HepG2 (cell line): ENCODE data around the gene ZNF770. TPM values are rescaled to one million over a fixed set of nuclear protein-coding genes. Genes with fewer than 3 reads are reported as not detected.

ENCODE experiments used
- HOXA9 ChIP-seq: sonication (generic); formaldehyde crosslinking; IDR thresholded peaks from 2 replicates; pipeline ENCODE4 v1.8.1; 2022; ENCODE audit warnings: missing genetic modification reagents, mild to moderate bottlenecking, moderate library complexity, borderline replicate concordance
- MYC ChIP-seq: sonication (generic); formaldehyde crosslinking; IDR thresholded peaks from 2 replicates; pipeline ENCODE4 v1.9.0; 2021; ENCODE audit warnings: missing genetic modification reagents, borderline replicate concordance
- NCOA2 ChIP-seq: sonication (generic); formaldehyde crosslinking; IDR thresholded peaks from 2 replicates; pipeline ENCODE4 v1.8.0; 2022; ENCODE audit warnings: inconsistent platforms
- ZEB1 ChIP-seq: IDR thresholded peaks from 2 replicates; pipeline ENCODE4 v1.6.1; 2012; ENCODE audit warnings: mild to moderate bottlenecking, low read depth, inconsistent platforms; ENCODE audit not compliant: insufficient replicate concordance
- ZNF232 ChIP-seq: sonication (generic); formaldehyde crosslinking; IDR thresholded peaks from 2 replicates; pipeline ENCODE4 v1.4.0; 2020; ENCODE audit warnings: missing genetic modification reagents, borderline replicate concordance
- polyA plus RNA-seq, 8 experiments: library from polyadenylated mRNA; depleted of rRNA in 3 of 8; stranded (reverse) in 7 of 8; unstranded in 1 of 8; fragments of >200 nt; fragmentation: Illumina TruSeq in 4 of 8; extraction: Trizol in 4 of 8; gene quantifications; 2 replicates each; pipeline versions ENCODE4 v1.2.1 to v1.2.3, GENCODE V29; 2011 to 2016; ENCODE audit warnings: low read depth in 4 of 8, missing spikeins in 1 of 8, mixed read lengths in 1 of 8; ENCODE audit not compliant: insufficient read depth in 1 of 8
- total RNA-seq, 5 experiments: library from RNA; depleted of rRNA; stranded (reverse); fragments of >200 nt; fragmentation: Illumina TruSeq; extraction: Trizol; gene quantifications; 2 replicates each; pipeline ENCODE4 v1.2.3, GENCODE V29; 2016; ENCODE audit warnings: low read depth in 1 of 5
- TF ChIP-seq, protein P1 (sequence below): sonication (generic); formaldehyde crosslinking; IDR thresholded peaks from 2 replicates; pipeline ENCODE4 v1.5.0; 2020; ENCODE audit warnings: mild to moderate bottlenecking, missing genetic modification reagents, borderline replicate concordance
- TF ChIP-seq, protein P2 (sequence below): sonication (generic); formaldehyde crosslinking; IDR thresholded peaks from 2 replicates; pipeline ENCODE4 v1.4.0; 2020; ENCODE audit warnings: missing genetic modification reagents
- TF ChIP-seq, protein P3 (sequence below): IDR thresholded peaks from 2 replicates; pipeline ENCODE4 v1.6.1; 2016; ENCODE audit warnings: low read depth, control low read depth
- TF ChIP-seq, protein P4 (sequence below): sonication (generic); formaldehyde crosslinking; IDR thresholded peaks from 2 replicates; pipeline ENCODE4 v1.4.0; 2020; ENCODE audit warnings: missing genetic modification reagents, borderline replicate concordance

The ZNF770 gene
- total and polyA plus RNA-seq, 2 of the 13 experiments (the other 11 are each of a cell fraction or from before 2014, with no cell fraction given): 15.5 to 33.1 TPM

DNA sequence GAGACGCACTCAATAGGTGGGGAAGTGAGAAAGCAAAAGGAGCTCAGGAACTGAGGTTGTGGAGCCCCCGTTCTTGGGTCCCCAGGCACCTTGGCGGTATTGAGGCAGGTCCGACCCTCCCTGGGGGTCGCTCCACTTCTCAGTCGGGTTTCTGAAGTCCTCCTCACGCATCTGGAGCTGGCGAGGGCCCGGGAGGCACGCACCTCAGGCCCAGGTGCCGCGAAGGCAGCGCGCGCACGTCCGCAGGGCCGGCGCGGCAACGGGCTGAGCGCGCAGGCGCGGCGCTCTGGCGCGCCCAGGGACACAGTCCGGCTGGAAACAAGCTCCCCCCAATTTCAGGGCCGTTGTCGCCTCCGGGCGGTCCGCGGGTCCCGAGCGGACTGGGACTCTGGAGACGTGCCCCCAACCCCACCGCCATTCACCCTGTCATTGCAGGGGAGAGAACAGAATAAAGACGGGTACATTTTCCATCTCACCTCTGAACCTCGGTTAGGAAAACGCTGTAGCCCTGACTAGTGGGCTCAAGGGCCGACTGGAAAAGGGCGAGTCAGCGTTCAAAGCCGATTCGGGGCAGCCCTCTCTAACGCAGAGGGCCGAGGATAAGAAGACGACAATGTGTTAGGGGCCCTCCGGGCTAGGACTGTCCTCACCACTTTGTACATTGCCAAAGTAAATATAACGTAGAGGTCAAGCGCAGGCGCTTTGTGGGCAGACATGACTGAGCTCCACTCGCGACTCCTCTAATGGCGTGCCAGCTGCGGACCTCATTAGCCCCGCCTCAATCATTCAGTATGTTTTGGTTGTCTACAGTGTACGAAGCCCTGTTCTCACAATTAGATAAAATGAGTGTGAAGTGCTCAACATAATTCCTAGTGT lies at the start of gene ZNF770 (continued):
- TF ChIP-seq, protein P1, sequence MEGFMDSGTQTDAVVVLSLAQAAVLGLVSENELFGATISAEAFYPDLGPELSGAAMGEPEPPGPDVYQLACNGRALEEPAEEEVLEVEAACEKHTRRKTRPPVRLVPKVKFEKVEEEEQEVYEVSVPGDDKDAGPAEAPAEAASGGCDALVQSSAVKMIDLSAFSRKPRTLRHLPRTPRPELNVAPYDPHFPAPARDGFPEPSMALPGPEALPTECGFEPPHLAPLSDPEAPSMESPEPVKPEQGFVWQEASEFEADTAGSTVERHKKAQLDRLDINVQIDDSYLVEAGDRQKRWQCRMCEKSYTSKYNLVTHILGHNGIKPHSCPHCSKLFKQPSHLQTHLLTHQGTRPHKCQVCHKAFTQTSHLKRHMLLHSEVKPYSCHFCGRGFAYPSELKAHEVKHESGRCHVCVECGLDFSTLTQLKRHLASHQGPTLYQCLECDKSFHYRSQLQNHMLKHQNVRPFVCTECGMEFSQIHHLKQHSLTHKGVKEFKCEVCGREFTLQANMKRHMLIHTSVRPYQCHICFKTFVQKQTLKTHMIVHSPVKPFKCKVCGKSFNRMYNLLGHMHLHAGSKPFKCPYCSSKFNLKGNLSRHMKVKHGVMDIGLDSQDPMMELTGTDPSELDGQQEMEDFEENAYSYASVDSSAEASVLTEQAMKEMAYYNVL: 0 out of 2 replicates have a peak, but pooled peaks have one; percentile 43
- TF ChIP-seq ZEB1: peak; percentile 42
- TF ChIP-seq ZNF232 (CRISPR knock-in tag): no peak; the same call in 1 of the 2 replicates
- no peak for TF ChIP-seq HOXA9 (CRISPR knock-in tag)
- TF ChIP-seq, protein P2, sequence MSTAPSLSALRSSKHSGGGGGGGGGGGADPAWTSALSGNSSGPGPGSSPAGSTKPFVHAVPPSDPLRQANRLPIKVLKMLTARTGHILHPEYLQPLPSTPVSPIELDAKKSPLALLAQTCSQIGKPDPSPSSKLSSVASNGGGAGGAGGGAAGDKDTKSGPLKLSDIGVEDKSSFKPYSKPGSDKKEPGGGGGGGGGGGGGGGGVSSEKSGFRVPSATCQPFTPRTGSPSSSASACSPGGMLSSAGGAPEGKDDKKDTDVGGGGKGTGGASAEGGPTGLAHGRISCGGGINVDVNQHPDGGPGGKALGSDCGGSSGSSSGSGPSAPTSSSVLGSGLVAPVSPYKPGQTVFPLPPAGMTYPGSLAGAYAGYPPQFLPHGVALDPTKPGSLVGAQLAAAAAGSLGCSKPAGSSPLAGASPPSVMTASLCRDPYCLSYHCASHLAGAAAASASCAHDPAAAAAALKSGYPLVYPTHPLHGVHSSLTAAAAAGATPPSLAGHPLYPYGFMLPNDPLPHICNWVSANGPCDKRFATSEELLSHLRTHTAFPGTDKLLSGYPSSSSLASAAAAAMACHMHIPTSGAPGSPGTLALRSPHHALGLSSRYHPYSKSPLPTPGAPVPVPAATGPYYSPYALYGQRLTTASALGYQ (CRISPR knock-in tag): peak; percentile 44; the same call in 1 of the 2 replicates
- TF ChIP-seq, protein P3, sequence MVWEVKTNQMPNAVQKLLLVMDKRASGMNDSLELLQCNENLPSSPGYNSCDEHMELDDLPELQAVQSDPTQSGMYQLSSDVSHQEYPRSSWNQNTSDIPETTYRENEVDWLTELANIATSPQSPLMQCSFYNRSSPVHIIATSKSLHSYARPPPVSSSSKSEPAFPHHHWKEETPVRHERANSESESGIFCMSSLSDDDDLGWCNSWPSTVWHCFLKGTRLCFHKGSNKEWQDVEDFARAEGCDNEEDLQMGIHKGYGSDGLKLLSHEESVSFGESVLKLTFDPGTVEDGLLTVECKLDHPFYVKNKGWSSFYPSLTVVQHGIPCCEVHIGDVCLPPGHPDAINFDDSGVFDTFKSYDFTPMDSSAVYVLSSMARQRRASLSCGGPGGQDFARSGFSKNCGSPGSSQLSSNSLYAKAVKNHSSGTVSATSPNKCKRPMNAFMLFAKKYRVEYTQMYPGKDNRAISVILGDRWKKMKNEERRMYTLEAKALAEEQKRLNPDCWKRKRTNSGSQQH (CRISPR knock-in tag): peak; percentile 91
- TF ChIP-seq, protein P4, sequence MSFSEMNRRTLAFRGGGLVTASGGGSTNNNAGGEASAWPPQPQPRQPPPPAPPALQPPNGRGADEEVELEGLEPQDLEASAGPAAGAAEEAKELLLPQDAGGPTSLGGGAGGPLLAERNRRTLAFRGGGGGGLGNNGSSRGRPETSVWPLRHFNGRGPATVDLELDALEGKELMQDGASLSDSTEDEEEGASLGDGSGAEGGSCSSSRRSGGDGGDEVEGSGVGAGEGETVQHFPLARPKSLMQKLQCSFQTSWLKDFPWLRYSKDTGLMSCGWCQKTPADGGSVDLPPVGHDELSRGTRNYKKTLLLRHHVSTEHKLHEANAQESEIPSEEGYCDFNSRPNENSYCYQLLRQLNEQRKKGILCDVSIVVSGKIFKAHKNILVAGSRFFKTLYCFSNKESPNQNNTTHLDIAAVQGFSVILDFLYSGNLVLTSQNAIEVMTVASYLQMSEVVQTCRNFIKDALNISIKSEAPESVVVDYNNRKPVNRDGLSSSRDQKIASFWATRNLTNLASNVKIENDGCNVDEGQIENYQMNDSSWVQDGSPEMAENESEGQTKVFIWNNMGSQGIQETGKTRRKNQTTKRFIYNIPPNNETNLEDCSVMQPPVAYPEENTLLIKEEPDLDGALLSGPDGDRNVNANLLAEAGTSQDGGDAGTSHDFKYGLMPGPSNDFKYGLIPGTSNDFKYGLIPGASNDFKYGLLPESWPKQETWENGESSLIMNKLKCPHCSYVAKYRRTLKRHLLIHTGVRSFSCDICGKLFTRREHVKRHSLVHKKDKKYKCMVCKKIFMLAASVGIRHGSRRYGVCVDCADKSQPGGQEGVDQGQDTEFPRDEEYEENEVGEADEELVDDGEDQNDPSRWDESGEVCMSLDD (CRISPR knock-in tag): peak; percentile 51; the same call in 1 of the 2 replicates
- peak; percentile 77 for TF ChIP-seq MYC (CRISPR knock-in tag)
- peak; percentile 51; the same call in 1 of the 2 replicates for TF ChIP-seq NCOA2
